ENCODE measurements around the gene ELAVL2. TPM values are rescaled to one million over a fixed set of nuclear protein-coding genes. Genes with fewer than 3 reads are reported as not detected.

Gene ELAVL2
- total and polyA plus RNA-seq, 4 donors = 0.02 to 1.7 TPM; not detected in 2

DNA sequence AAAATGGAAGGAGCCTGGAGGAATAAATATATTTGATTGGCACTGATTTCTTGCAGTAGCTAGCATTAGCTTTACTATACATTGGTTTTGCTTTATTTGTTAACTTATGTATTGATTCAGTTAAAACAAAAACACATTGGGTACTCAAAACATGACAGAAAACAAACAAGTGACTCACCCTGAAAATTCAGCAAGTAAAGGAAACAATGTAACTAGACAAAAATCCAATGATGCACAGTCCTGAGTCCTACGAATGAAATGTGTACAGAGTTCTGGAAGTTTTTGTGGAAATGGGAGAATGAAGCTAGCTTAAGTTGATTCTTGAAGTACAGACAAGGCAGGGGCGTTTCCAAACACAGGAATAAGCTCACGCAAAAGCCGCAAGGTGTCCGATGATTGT lies 175.0 kb downstream of the ELAVL2 start:
- H3K9ac ChIP-seq (ENCODE audit: insufficient read depth in 1 of 2, low read length in 2 of 2) = no peak overlapping the region
- no peaks in the 10 kb centered on the region for H3K27me3 ChIP-seq (ENCODE audit: control insufficient read depth in 3 of 3, insufficient read depth in 3 of 3, low read length in 2 of 3)
- H3K4me3 ChIP-seq = no peak overlapping the region
- no peak overlapping the region for H3K27ac ChIP-seq (ENCODE audit: low read depth in 1 of 2, low read length in 1 of 2)
- no peak for ATAC-seq (ENCODE audit: insufficient read depth, low FRiP score)
- H3K4me1 ChIP-seq (ENCODE audit: control insufficient read depth in 5 of 5, insufficient read depth in 5 of 5, low read length in 5 of 5) = no peaks in the 10 kb centered on the region
- no peak for DNase-seq
- H3K36me3 ChIP-seq (ENCODE audit: control insufficient read depth in 4 of 4, insufficient read depth in 4 of 4, low read length in 4 of 4) = no peaks in the 10 kb centered on the region
- 87 to 93% methylated on average over 5 of the region's 5 CpGs for WGBS, 2 donors
- TF ChIP-seq CTCF (IDR thresholded peaks at IDR 0.05; ENCODE audit: control extremely low read depth, extremely low read depth) = no peak
- no peaks in the 10 kb centered on the region for H3K9me3 ChIP-seq (ENCODE audit: control insufficient read depth in 4 of 4, insufficient read depth in 3 of 4, low read length in 3 of 4)

DNA sequence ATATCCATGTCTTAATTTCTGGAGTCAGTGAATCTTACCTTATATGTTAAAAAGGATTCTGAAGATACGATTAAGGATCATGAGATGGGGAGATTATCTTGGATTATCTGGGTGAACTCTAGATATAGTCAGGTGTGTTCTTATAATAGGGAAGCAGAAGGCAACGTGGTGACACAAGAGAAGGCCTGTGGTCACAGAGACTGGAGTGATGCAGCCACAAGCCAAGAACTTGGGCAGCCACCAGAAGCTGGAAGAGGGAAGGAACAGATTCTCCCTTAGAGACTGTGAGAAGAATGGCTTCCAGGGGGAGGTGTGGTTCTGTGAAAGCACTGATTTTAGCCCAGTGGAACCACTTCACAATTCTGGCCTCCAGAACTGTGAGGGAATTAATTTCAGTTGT lies 177.4 kb downstream of the ELAVL2 start:
- peaks cover 0 to 3% (median 0%) of the 10 kb centered on the region in 4 donors for H3K9me3 ChIP-seq (ENCODE audit: control insufficient read depth in 4 of 4, insufficient read depth in 3 of 4, low read length in 3 of 4)
- 65 to 72% methylated on average over 2 of the region's 2 CpGs for WGBS, 2 donors
- H3K4me3 ChIP-seq = no peak overlapping the region
- no peak overlapping the region for H3K9ac ChIP-seq (ENCODE audit: insufficient read depth in 1 of 2, low read length in 2 of 2)
- H3K27me3 ChIP-seq (ENCODE audit: control insufficient read depth in 3 of 3, insufficient read depth in 3 of 3, low read length in 2 of 3) = no peaks in the 10 kb centered on the region
- H3K36me3 ChIP-seq (ENCODE audit: control insufficient read depth in 4 of 4, insufficient read depth in 4 of 4, low read length in 4 of 4) = no peaks in the 10 kb centered on the region
- TF ChIP-seq CTCF (IDR thresholded peaks at IDR 0.05; ENCODE audit: control extremely low read depth, extremely low read depth) = no peak
- H3K4me1 ChIP-seq (ENCODE audit: control insufficient read depth in 5 of 5, insufficient read depth in 5 of 5, low read length in 5 of 5) = no peaks in the 10 kb centered on the region
- ATAC-seq (ENCODE audit: insufficient read depth, low FRiP score) (no peak), DNase-seq (no peak)
- no peak overlapping the region for H3K27ac ChIP-seq (ENCODE audit: low read depth in 1 of 2, low read length in 1 of 2)

- peaks cover 0 to 3% (median 0%) of the 10 kb centered on the region in 4 donors for H3K9me3 ChIP-seq (ENCODE audit: control insufficient read depth in 4 of 4, insufficient read depth in 3 of 4, low read length in 3 of 4)
- H3K27ac ChIP-seq (ENCODE audit: low read depth in 1 of 2, low read length in 1 of 2) = no peak overlapping the region
- TF ChIP-seq CTCF (IDR thresholded peaks at IDR 0.05; ENCODE audit: control extremely low read depth, extremely low read depth) = no peak
- 86 to 91% methylated on average over 4 of the region's 4 CpGs for WGBS, 2 donors
- no peaks in the 10 kb centered on the region for H3K4me1 ChIP-seq (ENCODE audit: control insufficient read depth in 5 of 5, insufficient read depth in 5 of 5, low read length in 5 of 5)
- no peaks in the 10 kb centered on the region for H3K27me3 ChIP-seq (ENCODE audit: control insufficient read depth in 3 of 3, insufficient read depth in 3 of 3, low read length in 2 of 3)
- no peak overlapping the region for H3K9ac ChIP-seq (ENCODE audit: insufficient read depth in 1 of 2, low read length in 2 of 2)
- H3K4me3 ChIP-seq = no peak overlapping the region
- ATAC-seq (ENCODE audit: insufficient read depth, low FRiP score) = no peak
- no peak for DNase-seq
- no peaks in the 10 kb centered on the region for H3K36me3 ChIP-seq (ENCODE audit: control insufficient read depth in 4 of 4, insufficient read depth in 4 of 4, low read length in 4 of 4)
These were observed 181.1 kb downstream of the ELAVL2 start for GRCh38 chr9:23644896-23645295.

GRCh38 chr9:23644326-23644725 lies 181.7 kb downstream of the ELAVL2 start:
- no peaks in the 10 kb centered on the region for H3K4me1 ChIP-seq (ENCODE audit: control insufficient read depth in 5 of 5, insufficient read depth in 5 of 5, low read length in 5 of 5)
- no peak overlapping the region for H3K4me3 ChIP-seq
- TF ChIP-seq CTCF (IDR thresholded peaks at IDR 0.05; ENCODE audit: control extremely low read depth, extremely low read depth) = no peak
- DNase-seq = no peak
- no peaks in the 10 kb centered on the region for H3K27me3 ChIP-seq (ENCODE audit: control insufficient read depth in 3 of 3, insufficient read depth in 3 of 3, low read length in 2 of 3)
- H3K9me3 ChIP-seq (ENCODE audit: control insufficient read depth in 4 of 4, insufficient read depth in 3 of 4, low read length in 3 of 4) = peaks cover 0 to 3% (median 0%) of the 10 kb centered on the region in 4 donors
- H3K9ac ChIP-seq (ENCODE audit: insufficient read depth in 1 of 2, low read length in 2 of 2) = no peak overlapping the region
- ATAC-seq (ENCODE audit: insufficient read depth, low FRiP score) = no peak
- whole genome bisulfite sequencing, 2 donors = 40 to 54% methylated on average over 6 of the region's 6 CpGs
- H3K36me3 ChIP-seq (ENCODE audit: control insufficient read depth in 4 of 4, insufficient read depth in 4 of 4, low read length in 4 of 4) = no peaks in the 10 kb centered on the region
- no peak overlapping the region for H3K27ac ChIP-seq (ENCODE audit: low read depth in 1 of 2, low read length in 1 of 2)
